ENCODE measurements around the gene SPRED1. TPM values are rescaled to one million over a fixed set of nuclear protein-coding genes. Genes with fewer than 3 reads are reported as not detected.

Gene SPRED1
- total and polyA plus RNA-seq, 2 donors (not counting 1 experiment from before 2014, with no cell fraction given) = 0.09 to 2.1 TPM

GRCh38 chr15:38220606-38221273 lies 31.9 kb upstream of the SPRED1 start:
- POLR2A ChIA-PET = no interaction called here
- Histone ChIP-seq H4K20me1 (ENCODE audit: control insufficient read depth, insufficient read depth, low read length, poor library complexity, severe bottlenecking) (no peaks in the 10 kb centered on the region), H3K4me3 (ENCODE audit: control extremely low read depth in 1 of 5, extremely low read depth in 1 of 5, insufficient read depth in 1 of 5, low read depth in 2 of 5, low read length in 4 of 5) (no peak overlapping the region), H3K36me3 (replicated peaks in 1 of 2; ENCODE audit: control extremely low read depth in 1 of 2, control insufficient read depth in 1 of 2, extremely low read depth in 1 of 2, insufficient read depth in 2 of 2, low read length in 1 of 2) (no peaks in the 10 kb centered on the region), H3K27ac (ENCODE audit: low read length in 2 of 2) (no peak overlapping the region), H3K9ac (ENCODE audit: low read length) (no peak overlapping the region), H3K27me3 (replicated peaks in 1 of 4; ENCODE audit: control extremely low read depth in 1 of 4, control insufficient read depth in 3 of 4, insufficient read depth in 4 of 4, low read length in 3 of 4) (no peaks in the 10 kb centered on the region), H3K4me2 (replicated peaks; ENCODE audit: low read depth, low read length, poor library complexity, severe bottlenecking) (no peak overlapping the region), H3K9me3 (ENCODE audit: control extremely low read depth in 1 of 3, control insufficient read depth in 2 of 3, insufficient read depth in 1 of 3, low read length in 2 of 3) (no peaks in the 10 kb centered on the region), H2AFZ (ENCODE audit: insufficient read depth, low read depth, low read length, poor library complexity, severe bottlenecking) (no peak overlapping the region), H3K79me2 (ENCODE audit: control insufficient read depth, insufficient read depth, low read length) (no peaks in the 10 kb centered on the region), H3K4me1 (ENCODE audit: control insufficient read depth in 2 of 2, insufficient read depth in 2 of 2, low read length in 2 of 2) (no peaks in the 10 kb centered on the region)
- no peaks in the 10 kb centered on the region for H3K9me3 Mint-ChIP-seq (ENCODE audit: insufficient read depth)
- no peak overlapping the region for H3K4me3 Mint-ChIP-seq
- WGBS (ENCODE audit: insufficient coverage) = 92% methylated on average over 2 of the region's 3 CpGs
- peaks cover 5% of the 10 kb centered on the region for H3K27me3 Mint-ChIP-seq
- CTCF ChIA-PET = no interaction called here
- ATAC-seq (ENCODE audit: low read depth) (no peak), DNase-seq (no peak)
- TF ChIP-seq EZH2 (IDR thresholded peaks at IDR 0.05; ENCODE audit: borderline replicate concordance, insufficient read depth, low read depth, low read length, poor library complexity, severe bottlenecking) = no peak
- TF ChIP-seq, protein P1, sequence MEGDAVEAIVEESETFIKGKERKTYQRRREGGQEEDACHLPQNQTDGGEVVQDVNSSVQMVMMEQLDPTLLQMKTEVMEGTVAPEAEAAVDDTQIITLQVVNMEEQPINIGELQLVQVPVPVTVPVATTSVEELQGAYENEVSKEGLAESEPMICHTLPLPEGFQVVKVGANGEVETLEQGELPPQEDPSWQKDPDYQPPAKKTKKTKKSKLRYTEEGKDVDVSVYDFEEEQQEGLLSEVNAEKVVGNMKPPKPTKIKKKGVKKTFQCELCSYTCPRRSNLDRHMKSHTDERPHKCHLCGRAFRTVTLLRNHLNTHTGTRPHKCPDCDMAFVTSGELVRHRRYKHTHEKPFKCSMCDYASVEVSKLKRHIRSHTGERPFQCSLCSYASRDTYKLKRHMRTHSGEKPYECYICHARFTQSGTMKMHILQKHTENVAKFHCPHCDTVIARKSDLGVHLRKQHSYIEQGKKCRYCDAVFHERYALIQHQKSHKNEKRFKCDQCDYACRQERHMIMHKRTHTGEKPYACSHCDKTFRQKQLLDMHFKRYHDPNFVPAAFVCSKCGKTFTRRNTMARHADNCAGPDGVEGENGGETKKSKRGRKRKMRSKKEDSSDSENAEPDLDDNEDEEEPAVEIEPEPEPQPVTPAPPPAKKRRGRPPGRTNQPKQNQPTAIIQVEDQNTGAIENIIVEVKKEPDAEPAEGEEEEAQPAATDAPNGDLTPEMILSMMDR (IDR thresholded peaks at IDR 0.05) = no peak
- H3K4me1 Mint-ChIP-seq = no peaks in the 10 kb centered on the region
- no peak overlapping the region for H3K27ac Mint-ChIP-seq
- intact Hi-C loops (cut with micrococcal nuclease) = no loop called here

GRCh38 chr15:38224486-38224885 lies 28.1 kb upstream of the SPRED1 start:
- Mint-ChIP-seq H3K4me1 (no peaks in the 10 kb centered on the region), H3K9me3 (ENCODE audit: insufficient read depth) (no peaks in the 10 kb centered on the region), H3K27ac (no peak overlapping the region), H3K27me3 (peaks cover 1% of the 10 kb centered on the region), H3K4me3 (no peak overlapping the region)
- no peak overlapping the region for H3K4me3 ChIP-seq (ENCODE audit: control extremely low read depth in 1 of 5, extremely low read depth in 1 of 5, insufficient read depth in 1 of 5, low read depth in 2 of 5, low read length in 4 of 5)
- intact Hi-C loops (cut with micrococcal nuclease) = no loop called here
- H3K79me2 ChIP-seq (ENCODE audit: control insufficient read depth, insufficient read depth, low read length) = no peaks in the 10 kb centered on the region
- H3K27ac ChIP-seq (ENCODE audit: low read length in 2 of 2) = no peak overlapping the region
- no peaks in the 10 kb centered on the region for H4K20me1 ChIP-seq (ENCODE audit: control insufficient read depth, insufficient read depth, low read length, poor library complexity, severe bottlenecking)
- WGBS (ENCODE audit: insufficient coverage) = no CpG with 5 or more reads among the region's 2 CpGs
- H3K9me3 ChIP-seq (ENCODE audit: control extremely low read depth in 1 of 3, control insufficient read depth in 2 of 3, insufficient read depth in 1 of 3, low read length in 2 of 3) = no peaks in the 10 kb centered on the region
- no peak overlapping the region for H2AFZ ChIP-seq (ENCODE audit: insufficient read depth, low read depth, low read length, poor library complexity, severe bottlenecking)
- no peaks in the 10 kb centered on the region for H3K4me1 ChIP-seq (ENCODE audit: control insufficient read depth in 2 of 2, insufficient read depth in 2 of 2, low read length in 2 of 2)
- ATAC-seq (ENCODE audit: low read depth) (no peak), DNase-seq (no peak)
- ChIA-PET CTCF (no interaction called here), POLR2A (no interaction called here)
- TF ChIP-seq, protein P1 (IDR thresholded peaks at IDR 0.05) = no peak
- no peak for TF ChIP-seq EZH2 (IDR thresholded peaks at IDR 0.05; ENCODE audit: borderline replicate concordance, insufficient read depth, low read depth, low read length, poor library complexity, severe bottlenecking)
- H3K27me3 ChIP-seq (replicated peaks in 1 of 4; ENCODE audit: control extremely low read depth in 1 of 4, control insufficient read depth in 3 of 4, insufficient read depth in 4 of 4, low read length in 3 of 4) = no peaks in the 10 kb centered on the region
- no peak overlapping the region for H3K4me2 ChIP-seq (replicated peaks; ENCODE audit: low read depth, low read length, poor library complexity, severe bottlenecking)
- H3K9ac ChIP-seq (ENCODE audit: low read length) = no peak overlapping the region
- no peaks in the 10 kb centered on the region for H3K36me3 ChIP-seq (replicated peaks in 1 of 2; ENCODE audit: control extremely low read depth in 1 of 2, control insufficient read depth in 1 of 2, extremely low read depth in 1 of 2, insufficient read depth in 2 of 2, low read length in 1 of 2)
